SIG-M5 (cell line): Measurements from ENCODE around the gene GUCA2B.

Source experiments
- DNase-seq: peaks from one replicate; lab custom pipeline; 2025; lab: John Stamatoyannopoulos, UW

GUCA2B gene

DNA sequence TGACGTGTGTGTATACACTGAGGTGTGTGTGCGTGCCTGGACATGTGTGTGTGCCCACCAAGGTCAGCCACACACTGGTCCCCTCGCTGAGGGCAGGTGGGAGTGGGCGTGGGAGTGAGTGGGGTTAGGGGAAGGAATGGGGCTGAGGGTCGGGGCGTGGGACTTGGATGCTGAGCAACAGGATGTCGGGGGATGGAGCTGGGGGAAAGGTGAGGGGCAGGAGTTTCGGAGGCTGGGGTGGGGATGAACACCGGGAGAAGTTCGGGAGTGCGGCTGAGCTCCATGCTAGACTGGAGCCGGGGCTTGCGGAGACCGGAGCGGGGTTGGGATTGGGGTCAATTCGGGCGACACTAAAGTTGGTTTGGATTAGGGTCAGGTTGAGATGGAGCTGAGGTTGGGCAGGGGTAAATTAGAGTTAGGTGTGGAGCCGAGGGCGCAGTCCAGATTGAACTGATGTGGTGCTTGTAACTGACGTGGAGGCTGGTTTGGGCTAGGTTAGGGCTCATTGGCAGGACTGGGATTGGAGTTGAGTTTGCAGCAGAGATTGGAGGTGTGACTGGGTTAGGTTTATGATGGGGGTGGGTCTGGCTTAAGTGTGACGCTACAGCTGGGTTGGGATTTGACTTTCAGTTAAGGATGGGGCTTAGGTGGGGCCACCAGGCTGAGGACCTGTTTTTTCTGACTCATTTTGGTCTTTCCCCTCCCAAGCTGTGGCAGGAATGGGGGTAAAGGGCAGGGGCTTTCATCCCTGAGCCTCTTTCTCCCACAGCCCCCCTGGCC lies 14.6 kb downstream of the GUCA2B start:
- no peak for DNase-seq

- DNase-seq, result no peak
These were observed 15.1 kb downstream of the GUCA2B start for GRCh38 chr1:42168391-42168670.

GRCh38 chr1:42168763-42169162 lies 15.6 kb downstream of the GUCA2B start:
- DNase-seq, result no peak

- no peak for DNase-seq
These were observed 17.8 kb downstream of the GUCA2B start for GRCh38 chr1:42170779-42171621.

DNA sequence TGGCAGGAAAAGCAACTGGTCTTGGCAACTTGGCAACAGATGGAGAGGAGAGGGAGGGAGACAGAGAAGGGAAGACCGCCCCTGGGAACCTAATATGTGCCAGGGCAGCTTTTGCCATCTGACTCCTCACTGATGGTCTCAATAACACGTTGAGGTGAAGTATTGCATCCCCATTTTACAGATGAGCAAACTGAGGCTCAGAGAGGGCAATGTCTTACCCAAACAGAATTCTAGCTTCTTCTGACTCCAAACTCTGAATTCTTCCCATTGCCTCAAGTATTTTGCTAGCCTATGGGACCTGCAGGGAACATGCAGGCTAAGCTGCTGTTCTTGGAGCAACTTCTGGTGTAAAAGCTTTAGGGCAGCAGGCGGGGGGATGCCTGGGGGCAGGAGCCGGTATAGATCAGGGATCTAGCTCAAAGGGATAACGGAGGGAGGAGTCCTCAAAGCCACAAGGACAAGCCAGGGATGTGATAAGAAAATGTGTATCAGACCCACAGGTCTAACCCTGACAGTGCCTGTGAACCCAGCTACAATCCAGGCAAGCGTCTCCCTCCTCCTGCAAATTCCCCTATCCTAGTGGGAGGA lies 18.6 kb downstream of the GUCA2B start:
- DNase-seq, result no peak

DNA sequence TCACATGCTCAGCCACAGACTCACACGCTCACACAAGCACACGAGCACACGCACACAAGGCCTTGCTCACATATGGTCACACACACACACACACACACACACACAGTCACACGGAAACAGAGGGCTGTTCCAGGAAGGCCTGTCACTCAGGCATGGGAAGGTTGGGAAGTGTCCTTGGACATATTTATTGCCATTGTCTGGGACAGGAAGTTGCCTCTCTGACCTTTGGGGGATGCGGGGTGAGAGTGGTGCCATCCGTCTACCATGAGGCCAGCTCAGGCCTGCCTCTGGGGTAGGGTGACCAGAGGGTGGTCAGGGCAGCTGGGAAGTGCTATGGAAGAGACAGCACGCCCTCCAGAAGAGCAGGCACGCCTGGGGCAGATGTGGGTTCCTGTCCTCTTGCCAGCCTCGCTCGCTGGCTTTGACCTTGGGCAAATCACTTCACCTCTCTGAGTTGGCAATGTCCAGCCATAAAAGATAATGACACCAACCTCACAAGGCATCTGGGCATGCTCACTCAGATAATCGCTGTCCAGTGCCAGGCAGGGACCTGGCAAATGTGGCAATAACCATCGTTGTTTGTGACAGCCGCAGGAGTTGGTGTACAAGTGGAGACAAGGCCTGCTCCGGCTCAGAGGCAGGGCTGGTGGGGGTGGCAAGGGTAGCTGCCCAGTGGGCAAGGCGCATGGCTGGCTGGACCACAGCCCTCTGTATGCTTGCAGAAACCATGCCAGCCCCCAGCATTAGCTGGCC lies 19.3 kb downstream of the GUCA2B start:
- DNase-seq, result no peak

GRCh38 chr1:42173155-42173933 lies 20.1 kb downstream of the GUCA2B start:
- no peak for DNase-seq

DNA sequence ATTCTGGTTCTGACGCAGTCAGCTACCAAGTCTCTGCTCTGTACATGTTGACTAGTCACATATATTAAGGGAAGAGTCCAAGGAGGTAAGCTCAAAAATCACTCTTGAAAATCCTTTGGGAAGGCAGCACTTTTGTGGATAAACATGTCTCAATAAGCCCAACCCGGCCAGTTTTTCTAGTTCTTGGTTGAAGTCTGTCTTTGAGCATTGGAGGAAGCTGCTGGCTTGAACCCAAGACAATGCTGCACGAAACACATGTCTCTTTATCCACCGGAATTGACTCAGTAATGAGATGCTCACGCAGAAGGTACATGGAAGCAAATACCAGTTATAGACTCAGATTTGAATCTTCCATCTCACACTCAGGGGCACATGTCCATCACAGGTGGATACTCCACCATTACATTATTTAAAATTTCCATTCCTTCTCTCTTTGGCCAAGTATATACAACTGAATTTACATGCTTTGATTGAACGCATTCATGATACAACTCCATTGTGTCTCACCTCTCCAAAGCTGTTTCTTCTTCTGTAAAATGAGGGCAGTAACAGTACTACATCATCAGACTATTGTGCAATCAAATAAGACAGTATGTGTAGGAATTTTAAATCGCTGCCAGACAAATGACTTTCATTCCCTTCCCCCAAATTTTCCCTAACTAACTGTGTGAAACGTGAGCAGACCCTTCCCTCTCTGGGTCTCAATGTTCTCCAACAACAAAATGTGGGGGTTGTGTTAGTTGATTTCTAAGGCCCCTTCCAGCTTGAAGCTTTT lies 20.9 kb downstream of the GUCA2B start:
- no peak for DNase-seq

DNA sequence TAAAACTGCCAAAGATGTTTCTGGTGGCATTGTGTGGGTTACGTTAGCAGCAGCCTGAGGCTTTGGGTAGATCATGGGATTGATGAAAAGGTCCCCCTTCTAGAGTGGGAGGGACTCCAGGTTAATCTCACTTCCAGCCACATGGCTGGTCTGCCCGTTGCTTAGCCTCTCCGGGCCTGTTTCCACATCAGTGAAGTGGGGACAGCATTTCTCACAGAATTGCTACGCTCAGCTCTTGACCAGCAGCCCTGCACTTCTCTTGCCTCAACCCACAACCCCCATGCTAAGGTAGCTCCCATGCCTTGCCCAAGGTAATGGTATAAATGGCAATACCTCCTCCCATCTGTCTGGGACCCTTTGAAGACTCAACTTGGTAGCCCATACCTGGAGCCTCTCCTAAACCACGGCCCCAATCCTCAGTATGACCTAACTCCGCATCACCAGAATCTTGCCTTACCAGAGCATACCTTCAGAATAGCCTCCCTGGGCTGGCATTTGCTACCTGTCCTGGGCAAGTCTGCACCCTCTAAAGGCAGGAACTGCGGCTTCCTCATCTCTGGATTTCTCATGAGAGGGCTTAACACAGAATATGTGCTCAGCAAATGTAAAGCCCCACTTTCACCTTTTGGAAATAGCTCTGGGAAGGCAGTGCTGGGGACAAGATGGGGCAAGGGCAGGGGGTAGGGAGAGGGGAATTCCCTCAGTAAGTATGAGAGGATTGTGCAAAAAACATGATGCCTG lies 22.3 kb downstream of the GUCA2B start:
- DNase-seq, result no peak

GRCh38 chr1:42176902-42177519 lies 23.8 kb downstream of the GUCA2B start:
- no peak for DNase-seq

- DNase-seq, result no peak
These were observed 24.4 kb downstream of the GUCA2B start for GRCh38 chr1:42177541-42177981.

DNA sequence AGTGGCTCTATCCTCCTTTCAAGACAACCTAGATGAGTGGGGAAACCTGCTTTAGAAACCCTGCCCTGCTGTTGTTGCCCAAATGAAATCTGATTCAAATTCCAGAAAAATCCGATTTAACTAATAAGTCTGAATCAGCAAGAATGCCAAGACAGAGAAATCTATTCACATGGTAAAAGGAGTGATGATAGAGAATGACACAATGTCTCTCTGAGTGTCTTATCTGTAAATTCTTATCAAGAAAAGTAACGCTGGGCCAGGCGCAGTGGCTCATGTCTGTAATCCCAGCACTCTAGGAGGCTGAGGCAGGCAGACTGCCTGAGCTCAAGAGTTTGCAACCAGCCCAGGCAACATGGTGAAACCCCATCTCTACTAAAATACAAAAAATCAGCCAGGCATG lies 25.0 kb downstream of the GUCA2B start:
- no peak for DNase-seq

DNA sequence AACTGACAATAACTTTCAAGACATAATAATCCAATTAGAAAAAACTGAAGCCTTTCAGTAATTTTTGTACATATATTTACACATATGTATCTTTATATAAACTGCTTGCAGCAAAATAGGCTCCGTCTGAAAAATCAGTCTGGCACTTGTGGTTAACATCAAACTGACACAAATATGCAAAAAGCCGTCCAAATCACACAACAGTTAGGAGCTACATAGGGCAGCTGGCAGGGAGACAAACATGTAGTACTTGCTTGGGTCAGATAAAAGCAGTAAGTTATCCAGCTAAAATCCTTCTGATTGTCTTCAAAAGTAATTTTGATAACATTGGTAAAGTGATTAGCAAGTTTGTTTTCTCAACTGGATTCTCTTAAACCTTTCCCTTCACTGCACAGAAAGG lies 26.1 kb downstream of the GUCA2B start:
- DNase-seq, result no peak

GRCh38 chr1:42179900-42180329 lies 26.7 kb downstream of the GUCA2B start:
- DNase-seq, result no peak

DNA sequence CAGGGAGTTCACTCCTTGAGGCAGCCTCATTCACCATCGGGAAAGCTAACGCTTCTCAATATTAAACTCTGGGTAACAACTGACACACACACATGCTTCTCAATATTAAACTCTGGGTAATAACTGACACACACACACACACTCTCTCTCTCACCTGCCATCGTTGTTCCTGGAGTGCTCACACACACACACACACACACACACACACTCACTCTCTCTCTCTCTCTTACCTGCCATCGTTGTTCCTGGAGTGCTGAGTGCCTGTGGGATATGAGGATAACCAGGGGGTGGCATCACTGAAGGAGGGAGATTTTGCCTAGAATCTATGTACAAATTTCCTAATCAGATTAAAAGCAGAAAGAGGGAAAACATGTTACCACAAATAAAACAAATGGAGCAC lies 28.5 kb downstream of the GUCA2B start:
- no peak for DNase-seq

DNA sequence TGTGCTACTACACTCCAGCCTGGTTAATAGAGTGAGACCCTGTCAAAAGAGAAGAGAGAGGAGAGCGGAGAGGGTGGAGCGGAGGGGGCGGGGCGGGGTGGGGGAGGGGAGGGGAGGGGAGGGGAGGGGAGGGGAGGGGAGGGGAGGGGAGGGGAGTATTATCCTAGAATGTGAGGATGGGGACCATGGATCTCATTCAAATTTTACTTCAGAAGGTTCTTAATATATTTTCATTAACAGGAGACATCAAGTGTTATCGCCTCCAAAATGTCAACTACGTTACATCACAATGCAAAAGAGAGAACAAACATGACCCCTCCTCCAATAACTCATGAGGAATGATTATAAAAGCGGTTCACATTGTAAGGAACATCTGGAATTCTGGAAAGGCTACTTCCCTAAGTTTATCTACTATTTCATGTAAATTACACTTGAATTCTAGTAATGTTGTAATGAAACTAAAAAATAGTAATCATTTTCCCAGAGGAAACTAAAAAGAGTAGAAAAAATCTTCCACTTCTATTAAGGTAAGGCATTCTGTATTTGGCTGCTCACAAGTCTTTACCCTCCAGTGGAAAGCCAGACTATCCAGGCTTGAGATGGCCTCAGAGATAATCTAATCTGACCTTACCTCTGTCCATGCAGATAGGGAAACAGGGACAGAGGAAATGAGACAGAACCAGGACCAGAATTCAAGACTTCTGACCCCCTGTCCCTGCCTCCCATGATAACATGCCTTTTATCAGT lies 30.2 kb downstream of the GUCA2B start:
- no peak for DNase-seq

DNA sequence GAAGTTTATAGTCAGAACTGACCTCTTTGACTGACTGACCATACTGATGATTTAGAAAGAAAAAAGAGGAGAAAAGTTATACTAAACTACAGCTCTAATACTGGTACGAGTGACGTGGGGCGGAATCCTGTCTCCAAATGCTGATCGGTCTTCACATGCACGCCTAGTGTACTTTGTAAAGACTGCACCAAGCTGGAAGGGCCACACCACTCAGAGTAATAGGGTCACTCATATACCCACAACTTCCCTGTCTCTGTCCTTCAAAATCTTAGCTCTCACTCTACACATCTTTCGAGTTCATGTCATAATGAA lies 30.7 kb downstream of the GUCA2B start:
- DNase-seq, result no peak

DNA sequence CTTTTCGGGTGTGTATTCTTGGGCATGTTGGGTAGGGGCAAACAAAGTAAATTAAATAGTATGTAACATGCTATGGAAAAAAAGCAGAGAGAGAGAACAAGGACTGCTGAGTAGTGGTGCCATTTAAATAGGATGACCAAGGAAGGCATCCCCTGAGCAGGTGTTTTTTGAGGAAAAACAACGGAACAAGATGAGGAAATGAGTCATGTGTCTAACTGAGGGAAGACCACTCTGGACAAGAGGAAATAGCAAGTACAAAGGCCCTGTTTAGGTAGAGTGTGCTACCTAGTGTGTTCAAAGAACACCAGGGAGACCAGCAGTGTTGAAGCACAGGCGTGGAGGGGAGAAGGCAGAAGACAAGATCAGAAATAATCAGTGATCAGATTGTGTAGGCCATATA lies 31.4 kb downstream of the GUCA2B start:
- DNase-seq, result no peak

DNA sequence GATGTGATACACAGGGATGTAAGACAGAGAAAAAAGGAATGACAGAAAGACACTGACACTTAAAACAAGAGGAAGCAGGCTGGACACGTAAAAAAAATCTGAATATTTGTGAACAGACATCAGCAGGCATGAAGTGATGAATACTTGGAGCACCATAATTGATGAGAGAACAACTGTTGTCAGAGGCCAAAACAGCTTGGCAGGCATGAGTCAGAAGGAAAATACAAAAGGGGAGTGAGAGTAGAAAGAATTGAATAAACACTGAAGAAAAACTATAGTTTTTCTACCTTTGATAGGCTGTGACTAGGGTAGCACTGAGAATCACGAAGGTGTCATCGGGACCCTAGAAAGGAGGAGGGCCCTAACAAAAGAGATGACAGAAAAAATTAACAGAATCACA lies 32.9 kb downstream of the GUCA2B start:
- DNase-seq, result no peak
